DND-41 (cell line): Measurements from ENCODE around the gene EXOC3L1.

Experiments
- ATAC-seq: fragments of 200-7000 bp; cut with Tn5 transposase; 3 replicates; pipeline ENCODE4 v1.9.1; 2021; ENCODE audit warnings: low read depth; ENCODE audit not compliant: insufficient read depth
- DNase-seq: peaks from one replicate; pipeline ENCODE4 v3.0.0-alpha.2; 2020
- H2AFZ ChIP-seq: 2 replicates; pipeline ENCODE4 v1.6.0; 2012; ENCODE audit warnings: low read depth, low read length
- H3K27ac ChIP-seq: 2 replicates; pipeline ENCODE4 v1.5.1; 2012; ENCODE audit warnings: low read length, inconsistent platforms
- H3K27me3 ChIP-seq: fragments of 200-600 bp; sonication (generic); 2 replicates; pipeline ENCODE4 v1.6.0; 2012; ENCODE audit warnings: low read length, mild to moderate bottlenecking, inconsistent platforms; ENCODE audit not compliant: insufficient read depth, poor library complexity
- H3K36me3 ChIP-seq: 2 replicates; pipeline ENCODE4 v1.5.1; 2012; ENCODE audit warnings: low read length, inconsistent platforms; ENCODE audit not compliant: insufficient read depth
- H3K4me1 ChIP-seq: 2 replicates; pipeline ENCODE4 v1.5.1; 2012; ENCODE audit warnings: mild to moderate bottlenecking, low read length; ENCODE audit not compliant: insufficient read depth
- H3K4me2 ChIP-seq: 2 replicates; pipeline ENCODE4 v1.6.0; 2012; ENCODE audit warnings: mild to moderate bottlenecking, moderate library complexity, low read length, inconsistent platforms; ENCODE audit not compliant: insufficient read depth
- H3K4me3 ChIP-seq, 2 experiments: fragments of 200-600 bp in 1 of 2; shearing (Covaris generic) in 1 of 2; 2 replicates each; pipeline ENCODE4 v1.5.1; 2012 to 2016; ENCODE audit warnings: inconsistent platforms in 2 of 2, low read length in 2 of 2, mild to moderate bottlenecking in 2 of 2, low read depth in 1 of 2, moderate library complexity in 1 of 2
- H3K79me2 ChIP-seq: 2 replicates; pipeline ENCODE4 v1.6.0; 2012; ENCODE audit warnings: low read length, inconsistent platforms; ENCODE audit not compliant: insufficient read depth
- H3K9ac ChIP-seq: 2 replicates; pipeline ENCODE4 v1.6.0; 2012; ENCODE audit warnings: low read depth, mild to moderate bottlenecking, inconsistent platforms, low read length, moderate library complexity
- H3K9me3 ChIP-seq: 2 replicates; pipeline ENCODE4 v1.5.1; 2012; ENCODE audit warnings: low read length, moderate library complexity, mild to moderate bottlenecking, inconsistent platforms; ENCODE audit not compliant: insufficient read depth, severe bottlenecking
- H4K20me1 ChIP-seq: 2 replicates; pipeline ENCODE4 v1.6.0; 2012; ENCODE audit warnings: low read length; ENCODE audit not compliant: insufficient read depth
- CTCF ChIP-seq: IDR thresholded peaks from 2 replicates; pipeline ENCODE4 v1.5.1; 2012; ENCODE audit warnings: borderline replicate concordance, low read length, moderate library complexity, mild to moderate bottlenecking; ENCODE audit not compliant: poor library complexity, severe bottlenecking; ENCODE audit errors: extremely low read depth
- EZH2 ChIP-seq: IDR thresholded peaks from 3 replicates; pipeline ENCODE4 v1.6.1; 2012; ENCODE audit warnings: borderline replicate concordance, low read depth, mild to moderate bottlenecking, moderate library complexity, low read length, inconsistent platforms; ENCODE audit not compliant: severe bottlenecking

Gene EXOC3L1

GRCh38 chr16:67186550-67186950 is 3.4 kb downstream of the EXOC3L1 start:
- Histone ChIP-seq H3K36me3 (no peaks in the 10 kb centered on the region), H3K9me3 (no peaks in the 10 kb centered on the region), H3K4me2 (no peak overlapping the region), H3K4me3 (no peak overlapping the region), H2AFZ (no peak overlapping the region), H3K79me2 (peaks cover 20% of the 10 kb centered on the region), H3K27me3 (no peaks in the 10 kb centered on the region), H3K4me1 (peaks cover 47% of the 10 kb centered on the region), H4K20me1 (peaks cover 3% of the 10 kb centered on the region; the same call in 1 of the 2 replicates), H3K27ac (no peak overlapping the region), H3K9ac (no peak overlapping the region)
- DNase-seq (no peak), ATAC-seq (no peak)
- no peak for TF ChIP-seq EZH2
- TF ChIP-seq CTCF, result no peak

- Histone ChIP-seq H3K4me2 (peak overlapping the region; percentile 99), H3K36me3 (no peaks in the 10 kb centered on the region), H3K27me3 (no peaks in the 10 kb centered on the region), H3K79me2 (peaks cover 24% of the 10 kb centered on the region), H3K4me1 (peaks cover 47% of the 10 kb centered on the region), H3K27ac (no peak overlapping the region), H2AFZ (peak overlapping the region; percentile 40; the same call in 1 of the 2 replicates), H3K9me3 (no peaks in the 10 kb centered on the region), H3K9ac (peak overlapping the region; percentile 9; the same call in 1 of the 2 replicates), H4K20me1 (peaks cover 3% of the 10 kb centered on the region; the same call in 1 of the 2 replicates), H3K4me3 (peak overlapping the region in 1 of 2 experiments; percentile 87; a peak in 2 of 4 replicates)
- ATAC-seq (no peak), DNase-seq (no peak)
- TF ChIP-seq EZH2 (no peak), CTCF (no peak)
These were observed 4.2 kb downstream of the EXOC3L1 start for GRCh38 chr16:67185651-67186134.

GRCh38 chr16:67184995-67185650 is 4.8 kb downstream of the EXOC3L1 start:
- Histone ChIP-seq H3K79me2 (peaks cover 28% of the 10 kb centered on the region), H3K4me3 (peak overlapping the region in 1 of 2 experiments; percentile 87; a peak in 3 of 4 replicates), H3K27ac (no peak overlapping the region), H3K4me1 (peaks cover 46% of the 10 kb centered on the region), H3K36me3 (no peaks in the 10 kb centered on the region), H3K9ac (peak overlapping the region; percentile 69; the same call in 1 of the 2 replicates), H3K4me2 (peak overlapping the region; percentile 99), H4K20me1 (peaks cover 3% of the 10 kb centered on the region; the same call in 1 of the 2 replicates), H3K27me3 (no peaks in the 10 kb centered on the region), H2AFZ (peak overlapping the region; percentile 40; the same call in 1 of the 2 replicates), H3K9me3 (no peaks in the 10 kb centered on the region)
- peak; percentile 84 for DNase-seq
- no peak for TF ChIP-seq EZH2
- TF ChIP-seq CTCF, result peak; percentile 91
- peak; percentile 52 for ATAC-seq
